MCF 10A (cell line): Measurements from ENCODE around the gene ARMC10. TPM values are rescaled to one million over a fixed set of nuclear protein-coding genes. Genes with fewer than 3 reads are reported as not detected.
"Not testable (repeated sequence)": the region's sequence is repeated elsewhere in the genome, so short reads cannot be mapped to it uniquely, and the experiment has no call there.

Source experiments
- BruUV-seq: library from RNA; stranded (reverse); fragments of 400-500 nt; replicated peaks from 2 replicates; lab custom pipeline; 2021; lab: Mats Ljungman, UMichigan
- CTCF ChIA-PET: fragments of 300-600 bp; sonication (Branson Sonifier 250); formaldehyde crosslinking; extraction: SDS; loops from one replicate; lab custom pipeline; 2021; ENCODE audit warnings: antibody characterized with exemption, inconsistent platforms; lab: Yijun Ruan, JAX
- POLR2A ChIA-PET: fragments of 300-600, 350-650 bp; sonication (Branson Sonifier 250); formaldehyde crosslinking; extraction: SDS; loops from one replicate; lab custom pipeline; 2020; ENCODE audit warnings: antibody characterized with exemption, inconsistent platforms; lab: Yijun Ruan, JAX
- DNase-seq: peaks from one replicate; pipeline ENCODE4 v3.0.0-alpha.2; 2018; ENCODE audit not compliant: unreplicated experiment
- H3K27ac Mint-ChIP-seq: one replicate; pipeline ENCODE4 v1.8.0; 2022; ENCODE audit warnings: mild to moderate bottlenecking, low read depth, mixed read lengths; ENCODE audit not compliant: unreplicated experiment
- H3K27me3 Mint-ChIP-seq: one replicate; pipeline ENCODE4 v1.8.0; 2022; ENCODE audit warnings: mixed read lengths; ENCODE audit not compliant: insufficient read depth, unreplicated experiment
- H3K36me3 Mint-ChIP-seq: one replicate; pipeline ENCODE4 v1.8.0; 2022; ENCODE audit warnings: mild to moderate bottlenecking, moderate library complexity, mixed read lengths; ENCODE audit not compliant: insufficient read depth, unreplicated experiment
- H3K4me1 Mint-ChIP-seq: one replicate; pipeline ENCODE4 v1.8.0; 2022; ENCODE audit warnings: mixed read lengths; ENCODE audit not compliant: insufficient read depth, unreplicated experiment
- H3K4me3 Mint-ChIP-seq: one replicate; pipeline ENCODE4 v1.8.0; 2022; ENCODE audit warnings: mild to moderate bottlenecking, moderate library complexity, mixed read lengths; ENCODE audit not compliant: unreplicated experiment
- H3K9me3 Mint-ChIP-seq: one replicate; pipeline ENCODE4 v1.8.0; 2022; ENCODE audit warnings: mixed read lengths; ENCODE audit not compliant: unreplicated experiment
- intact Hi-C: fragments of 100-400 bp; cut with micrococcal nuclease; formaldehyde crosslinking; loops from 2 replicates; pipeline ENCODE4 v1.14.1; 2022
- total RNA-seq: library from RNA; stranded (reverse); gene quantifications from 2 replicates; pipeline ENCODE4 v1.2.3, GENCODE V29; 2022
- TF ChIP-seq, protein P1 (sequence below): fragments of 200-600 bp; IDR thresholded peaks from one replicate; pipeline ENCODE4 v1.8.0; 2022; ENCODE audit warnings: antibody characterized with exemption, mild to moderate bottlenecking; ENCODE audit not compliant: unreplicated experiment

ARMC10 gene
- total RNA-seq, 1 experiment from 2014 or later: 52.0 TPM

DNA sequence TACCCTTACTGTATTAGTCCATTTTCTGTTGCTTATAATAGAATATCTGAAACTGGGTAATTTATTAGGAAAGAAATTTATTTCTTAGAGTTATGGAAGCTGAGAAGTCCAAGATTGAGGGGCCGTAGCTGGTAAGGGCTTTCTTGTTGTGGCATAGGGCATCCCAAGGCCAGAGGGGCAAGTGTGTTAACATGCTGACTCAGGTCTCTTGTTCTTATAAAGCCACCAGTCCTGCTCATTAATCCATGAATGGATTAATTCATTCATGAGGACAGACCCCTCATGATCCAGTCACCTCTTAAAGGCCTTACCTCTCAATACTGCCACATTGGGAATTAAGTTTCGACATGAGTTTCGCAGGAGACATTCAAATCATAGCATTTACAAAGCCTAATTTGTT, 2.4 kb downstream of the ARMC10 start:
- Mint-ChIP-seq H3K9me3 (no peaks in the 10 kb centered on the region), H3K27me3 (no peaks in the 10 kb centered on the region), H3K27ac (no peak overlapping the region), H3K4me3 (no peak overlapping the region), H3K4me1 (peaks cover 11% of the 10 kb centered on the region), H3K36me3 (peaks cover 13% of the 10 kb centered on the region)
- no peak for DNase-seq
- BruUV-seq: no TSS peak
- intact Hi-C loops: no loop called here
- TF ChIP-seq, protein P1, sequence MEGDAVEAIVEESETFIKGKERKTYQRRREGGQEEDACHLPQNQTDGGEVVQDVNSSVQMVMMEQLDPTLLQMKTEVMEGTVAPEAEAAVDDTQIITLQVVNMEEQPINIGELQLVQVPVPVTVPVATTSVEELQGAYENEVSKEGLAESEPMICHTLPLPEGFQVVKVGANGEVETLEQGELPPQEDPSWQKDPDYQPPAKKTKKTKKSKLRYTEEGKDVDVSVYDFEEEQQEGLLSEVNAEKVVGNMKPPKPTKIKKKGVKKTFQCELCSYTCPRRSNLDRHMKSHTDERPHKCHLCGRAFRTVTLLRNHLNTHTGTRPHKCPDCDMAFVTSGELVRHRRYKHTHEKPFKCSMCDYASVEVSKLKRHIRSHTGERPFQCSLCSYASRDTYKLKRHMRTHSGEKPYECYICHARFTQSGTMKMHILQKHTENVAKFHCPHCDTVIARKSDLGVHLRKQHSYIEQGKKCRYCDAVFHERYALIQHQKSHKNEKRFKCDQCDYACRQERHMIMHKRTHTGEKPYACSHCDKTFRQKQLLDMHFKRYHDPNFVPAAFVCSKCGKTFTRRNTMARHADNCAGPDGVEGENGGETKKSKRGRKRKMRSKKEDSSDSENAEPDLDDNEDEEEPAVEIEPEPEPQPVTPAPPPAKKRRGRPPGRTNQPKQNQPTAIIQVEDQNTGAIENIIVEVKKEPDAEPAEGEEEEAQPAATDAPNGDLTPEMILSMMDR: no peak
- ChIA-PET CTCF (interaction anchor here (0.8 to 1.1 kb wide), 3 partner anchors 16 to 71 kb away, joined by 3 read pairs; no protein-coding TSS in a partner anchor), POLR2A (interaction anchor here (2.3 to 3.8 kb wide), 4 partner anchors 13 to 270 kb away, joined by 7 to 45 read pairs (median 9); partner anchors contain the start of gene PSMC2)

DNA sequence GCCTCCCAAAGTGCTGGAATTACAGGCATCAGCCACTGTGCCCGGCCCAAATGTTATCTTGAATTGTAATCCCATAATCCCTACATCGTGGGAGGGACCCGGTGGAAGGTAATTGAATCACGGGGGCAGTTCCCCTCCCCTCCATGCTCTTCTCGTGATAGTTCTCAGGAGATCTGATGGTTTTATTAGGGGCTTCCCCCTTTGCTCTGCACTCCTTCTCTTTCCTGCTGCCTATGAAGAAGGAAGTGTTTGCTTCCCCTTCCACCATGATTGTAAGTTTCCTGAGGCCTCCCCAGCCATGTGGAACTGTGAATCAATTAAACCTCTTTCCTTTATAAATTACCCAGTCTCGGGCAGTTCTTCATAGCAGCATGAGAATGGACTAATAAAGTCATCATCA, 3.3 kb downstream of the ARMC10 start:
- intact Hi-C loops, H3K27me3 Mint-ChIP-seq, DNase-seq, H3K9me3 Mint-ChIP-seq, BruUV-seq, CTCF ChIA-PET, H3K27ac Mint-ChIP-seq: not testable (repeated sequence)
- POLR2A ChIA-PET: interaction anchor here (0.6 to 3.8 kb wide), 2 partner anchors 12 to 193 kb away, joined by 4 to 45 read pairs; no protein-coding TSS in a partner anchor
- Mint-ChIP-seq H3K4me1 (peaks cover 11% of the 10 kb centered on the region), H3K4me3 (peak overlapping the region; percentile 39), H3K36me3 (peaks cover 19% of the 10 kb centered on the region)

DNA sequence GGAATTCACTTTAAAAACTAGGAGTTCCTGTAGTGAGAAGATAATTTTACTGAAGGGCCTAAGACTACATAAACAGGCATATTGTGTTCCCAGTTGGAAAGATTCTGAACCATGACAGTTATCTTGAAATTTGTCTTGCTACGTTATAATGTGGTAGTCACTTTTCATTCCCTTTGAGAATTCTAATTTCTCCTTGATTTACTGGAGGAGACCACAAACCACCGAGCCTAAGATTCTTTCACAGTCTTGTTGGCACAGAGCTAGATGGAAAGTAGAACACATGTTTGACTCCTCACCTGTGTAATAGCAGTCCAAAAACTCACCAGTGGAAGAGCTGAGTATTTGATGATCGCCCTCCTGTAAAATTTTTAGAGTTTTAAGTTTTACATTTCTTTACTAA, 4.9 kb downstream of the ARMC10 start:
- POLR2A ChIA-PET: interaction anchor here (0.7 kb wide), 1 partner anchor 9 kb away, joined by 4 read pairs; no protein-coding TSS in a partner anchor
- no peak for DNase-seq
- no peaks in the 10 kb centered on the region for H3K27me3 Mint-ChIP-seq
- peaks cover 19% of the 10 kb centered on the region for H3K36me3 Mint-ChIP-seq
- intact Hi-C loops: no loop called here
- H3K4me1 Mint-ChIP-seq: no peaks in the 10 kb centered on the region
- CTCF ChIA-PET: interaction anchor here (0.6 to 1.5 kb wide), 5 partner anchors 11 to 1606 kb away, joined by 3 to 10 read pairs (median 3); no protein-coding TSS in a partner anchor
- H3K4me3 Mint-ChIP-seq: no peak overlapping the region
- BruUV-seq: no TSS peak
- no peak overlapping the region for H3K27ac Mint-ChIP-seq
- H3K9me3 Mint-ChIP-seq: no peaks in the 10 kb centered on the region
- TF ChIP-seq, protein P1: no peak

DNA sequence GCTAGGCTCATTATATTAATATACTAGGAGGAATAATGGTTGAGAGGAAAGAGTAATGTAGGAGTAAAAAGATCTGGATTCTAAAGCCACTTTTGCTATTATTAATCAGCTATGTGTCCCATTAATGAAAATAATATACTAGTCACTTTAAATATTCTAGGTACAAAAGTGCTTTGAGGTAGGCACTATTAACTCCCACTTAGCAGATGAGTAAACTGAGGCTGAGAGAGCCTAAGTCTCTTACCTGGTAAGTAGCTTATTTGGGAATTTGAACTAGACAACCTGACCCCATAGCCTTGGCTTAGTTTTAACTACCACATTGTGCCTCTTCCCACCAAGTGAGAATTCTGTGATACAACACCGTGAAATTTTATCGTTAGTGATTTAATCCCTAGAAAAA, 6.0 kb downstream of the ARMC10 start:
- DNase-seq: no peak
- Mint-ChIP-seq H3K27me3 (no peaks in the 10 kb centered on the region), H3K9me3 (no peaks in the 10 kb centered on the region), H3K36me3 (peaks cover 29% of the 10 kb centered on the region), H3K4me1 (no peaks in the 10 kb centered on the region), H3K27ac (no peak overlapping the region), H3K4me3 (no peak overlapping the region)
- POLR2A ChIA-PET: interaction anchor here (0.7 kb wide), 1 partner anchor 236 kb away, joined by 3 read pairs; no protein-coding TSS in a partner anchor
- intact Hi-C loops: no loop called here
- no TSS peak for BruUV-seq
- TF ChIP-seq, protein P1: no peak
- CTCF ChIA-PET: interaction anchor here (0.5 to 0.6 kb wide), 2 partner anchors 12 to 15 kb away, joined by 3 to 4 read pairs; no protein-coding TSS in a partner anchor
